NCI-H187 (cell line): Measurements from ENCODE around the gene INS.
"Not testable (repeated sequence)": the region's sequence is repeated elsewhere in the genome, so short reads cannot be mapped to it uniquely, and the experiment has no call there.

Experiments used
- DNase-seq, 2 experiments: peaks; one replicate each; lab custom pipeline; 2025; lab: John Stamatoyannopoulos, UW

The INS gene

DNA sequence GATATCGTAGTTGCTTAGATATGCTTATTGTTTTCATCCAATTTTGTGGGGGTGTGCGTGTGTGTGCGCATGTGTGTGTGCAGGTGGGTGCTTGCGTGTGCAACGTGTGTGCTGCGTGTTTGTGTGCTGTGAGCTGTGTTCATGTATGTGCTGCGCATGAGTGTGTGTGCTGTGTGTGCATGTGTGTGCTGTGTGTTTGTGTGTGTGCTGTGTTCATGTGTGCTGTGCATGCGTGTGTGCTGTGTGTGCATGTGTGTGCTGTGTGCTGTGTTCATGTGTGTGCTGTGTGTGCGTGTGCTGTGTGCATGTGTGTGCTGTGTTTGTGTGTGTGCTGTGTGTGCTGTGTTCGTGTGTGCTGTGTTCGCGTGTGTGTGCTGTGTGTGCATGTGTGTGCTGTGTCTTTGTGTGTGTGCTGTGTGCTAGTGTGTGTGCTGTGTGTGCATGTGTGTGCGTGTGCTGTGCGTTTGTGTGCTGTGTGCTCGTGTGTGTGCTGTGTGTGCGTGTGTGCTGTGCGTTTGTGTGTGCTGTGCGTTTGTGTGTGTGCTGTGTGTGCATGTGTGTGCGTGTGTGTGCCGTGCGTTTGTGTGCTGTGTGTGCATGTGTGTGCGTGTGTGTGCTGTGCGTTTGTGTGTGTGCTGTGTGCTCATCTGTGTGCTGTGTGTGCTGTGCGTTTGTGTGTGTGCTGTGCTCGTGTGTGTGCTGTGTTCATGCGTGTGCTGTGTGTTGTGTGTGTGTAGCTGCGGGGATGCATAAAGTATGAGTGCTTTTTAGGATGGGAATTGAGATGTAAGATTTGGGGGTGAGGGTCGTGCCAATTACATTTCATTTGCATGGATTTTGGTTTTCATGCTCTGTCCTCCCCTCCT lies 29.4 kb downstream of the INS start:
- no peak for DNase-seq

DNA sequence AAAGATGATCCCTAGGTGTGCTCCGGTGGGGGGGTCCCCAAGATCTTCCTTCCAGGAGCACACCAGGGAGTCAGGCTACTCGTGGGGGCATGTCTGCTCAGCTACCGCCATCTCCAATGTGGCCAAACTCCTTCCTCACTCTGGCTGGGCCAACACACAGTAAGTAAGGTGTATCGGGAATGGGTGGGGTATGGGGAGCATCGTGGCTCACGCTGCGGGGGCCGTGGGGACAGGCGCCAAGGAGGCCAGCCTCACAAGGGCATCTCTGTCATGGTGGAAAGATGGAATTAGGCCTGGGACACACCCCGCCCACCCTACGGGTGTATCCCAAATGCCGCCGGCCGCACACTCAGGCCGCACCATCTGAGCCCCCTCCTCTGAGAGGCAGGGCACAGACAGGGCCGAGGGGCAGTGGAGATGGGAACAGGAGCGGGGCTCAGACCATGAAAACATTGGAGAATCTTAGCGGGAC lies 30.1 kb downstream of the INS start:
- DNase-seq, result no peak

GRCh38 chr11:2129699-2130366 lies 31.2 kb downstream of the INS start:
- no peak for DNase-seq

DNA sequence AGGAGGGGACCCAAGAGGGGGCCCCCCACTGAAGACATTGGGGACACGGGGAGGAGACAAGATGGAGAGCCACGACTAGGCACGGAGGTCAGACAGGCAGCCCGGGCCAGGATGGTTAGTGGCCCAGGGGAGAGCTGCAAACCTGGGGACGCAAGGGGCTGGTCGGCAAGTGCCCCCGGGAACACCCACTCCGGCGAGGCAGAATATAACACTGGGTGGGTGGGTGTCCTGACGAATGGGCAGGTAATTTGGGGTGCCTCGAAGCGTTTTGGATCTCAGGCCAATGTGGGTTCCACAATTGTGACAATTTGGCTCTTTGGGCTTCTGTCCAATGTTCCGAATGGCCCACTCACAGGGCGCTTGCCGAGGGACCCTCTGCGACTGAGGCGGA lies 31.7 kb downstream of the INS start:
- no peak for DNase-seq

DNA sequence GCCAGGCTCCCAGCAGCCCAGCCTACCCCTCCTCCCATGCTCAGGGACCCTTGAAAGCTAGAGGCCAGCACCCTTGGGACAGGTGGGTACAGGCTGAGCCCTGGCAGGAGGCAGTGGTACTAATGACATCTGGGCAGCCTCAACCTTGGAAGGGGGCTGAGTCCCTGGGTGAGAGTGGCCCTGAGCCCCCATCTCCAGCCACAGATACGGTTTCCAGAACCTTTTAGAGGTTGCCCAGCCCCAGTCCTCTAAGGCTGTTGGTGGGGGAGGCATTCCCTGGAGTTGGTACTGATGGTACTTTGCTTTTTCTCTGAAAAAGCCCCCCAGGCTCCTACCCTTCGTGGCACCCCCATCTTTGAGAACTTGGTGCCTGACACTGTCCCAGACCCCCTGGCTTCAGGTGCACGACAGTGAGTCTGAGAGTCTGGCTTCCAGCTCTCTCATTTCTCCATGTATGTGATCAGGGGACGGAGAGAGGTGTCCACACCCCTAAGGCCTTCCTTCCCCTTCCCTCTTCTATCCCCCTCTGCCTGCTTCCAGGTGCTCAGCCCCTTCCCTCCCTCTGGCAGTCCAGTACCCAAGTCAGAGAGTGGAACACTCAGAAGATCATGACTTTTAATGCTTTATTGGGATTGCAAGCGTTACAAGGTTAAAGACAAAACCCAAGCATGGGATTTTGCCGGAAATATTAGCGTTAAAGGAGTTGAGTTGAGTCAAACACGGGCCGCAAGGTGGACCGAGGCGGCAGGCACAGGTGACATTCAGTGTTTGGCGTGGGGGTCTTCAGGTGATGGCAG lies 32.3 kb downstream of the INS start:
- DNase-seq, result no peak

DNA sequence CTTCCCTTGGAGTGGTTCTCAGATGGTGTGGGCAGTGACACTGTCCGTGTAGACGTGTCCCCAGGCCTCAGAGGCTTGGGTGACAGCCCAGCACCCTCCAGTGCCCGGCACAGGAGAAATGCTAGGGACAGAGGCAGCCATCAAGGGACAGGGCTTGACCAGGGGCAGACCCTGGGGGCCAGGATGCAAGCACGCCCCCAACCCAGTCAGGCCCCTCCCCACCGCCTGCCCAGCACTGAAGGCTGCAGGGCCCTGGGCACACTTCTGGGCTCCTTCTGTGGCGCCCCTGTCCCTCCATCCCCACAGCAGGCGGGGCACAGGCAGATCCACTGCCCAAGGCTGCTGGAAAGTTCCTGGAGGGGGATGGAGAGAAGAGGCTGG lies 32.9 kb downstream of the INS start:
- DNase-seq, result no peak

GRCh38 chr11:2127482-2128129 lies 33.4 kb downstream of the INS start:
- DNase-seq, result no peak

- no peak for DNase-seq
Measured at GRCh38 chr11:2126520-2127085, 34.4 kb downstream of the INS start.

GRCh38 chr11:2124736-2125484 lies 36.1 kb downstream of the INS start:
- DNase-seq, result not testable (repeated sequence)

DNA sequence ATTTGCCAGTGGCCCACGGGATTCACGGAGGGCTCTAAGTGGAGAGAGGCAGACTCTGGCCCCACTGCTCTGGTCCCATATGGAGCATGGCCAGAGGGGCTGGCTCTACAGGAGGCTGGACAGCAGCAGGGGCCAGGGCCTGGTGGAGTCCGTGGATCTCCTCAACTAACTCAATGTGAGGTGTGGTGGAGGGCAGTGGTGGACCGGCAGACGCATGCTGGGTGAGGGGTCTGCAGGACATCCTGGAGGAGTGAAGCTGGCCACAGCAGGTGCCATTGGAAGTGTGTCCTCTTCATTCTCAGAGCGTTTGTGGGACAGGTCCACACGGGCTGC lies 37.4 kb downstream of the INS start:
- no peak for DNase-seq

GRCh38 chr11:2122907-2123627 lies 37.9 kb downstream of the INS start:
- DNase-seq, result no peak

- no peak for DNase-seq
Measured at GRCh38 chr11:2122222-2122906, 38.6 kb downstream of the INS start.

DNA sequence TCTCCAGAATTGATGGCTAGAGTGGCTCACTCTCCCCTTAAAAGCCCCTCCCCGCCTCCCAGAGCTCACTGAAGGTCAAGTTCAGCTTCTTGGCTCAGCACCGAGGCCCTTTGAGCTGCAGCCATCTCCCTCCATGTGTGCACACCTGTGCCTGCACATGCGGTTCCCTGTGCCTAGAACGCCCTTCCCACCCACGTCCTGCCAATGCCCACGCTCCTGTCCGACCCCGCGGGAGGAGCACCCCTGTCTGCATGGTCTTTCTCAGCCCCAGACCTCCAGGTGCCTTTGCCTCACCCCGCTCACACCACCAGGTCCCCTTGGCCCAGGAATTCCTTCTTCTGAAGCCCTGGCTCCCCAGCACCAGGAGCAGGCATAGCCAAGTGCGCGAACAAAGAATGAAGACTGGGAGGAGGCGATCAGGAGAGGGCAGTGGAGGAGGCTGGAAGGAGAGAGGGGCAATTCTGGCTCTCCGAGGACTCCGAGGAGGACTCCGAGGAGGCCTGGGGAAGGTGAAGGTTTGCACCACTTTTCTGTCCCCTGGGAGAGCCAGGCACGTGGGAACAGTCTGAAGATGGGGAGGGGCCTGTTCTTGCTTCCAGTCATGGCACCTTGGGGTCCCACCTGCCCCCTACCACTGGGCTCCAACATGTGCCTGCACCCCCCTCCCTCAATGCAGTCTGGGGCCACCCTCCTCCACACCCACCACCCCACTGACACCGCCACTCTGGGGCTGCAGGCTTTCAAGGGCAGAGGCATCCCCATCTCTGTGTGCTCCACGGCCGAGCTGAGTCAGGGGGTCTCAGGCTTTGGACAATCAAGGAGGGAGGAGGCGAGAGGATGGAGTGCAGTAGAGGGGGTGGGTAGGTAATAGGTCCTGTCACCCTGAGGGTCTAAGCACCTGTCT lies 39.5 kb downstream of the INS start:
- DNase-seq, result no peak

DNA sequence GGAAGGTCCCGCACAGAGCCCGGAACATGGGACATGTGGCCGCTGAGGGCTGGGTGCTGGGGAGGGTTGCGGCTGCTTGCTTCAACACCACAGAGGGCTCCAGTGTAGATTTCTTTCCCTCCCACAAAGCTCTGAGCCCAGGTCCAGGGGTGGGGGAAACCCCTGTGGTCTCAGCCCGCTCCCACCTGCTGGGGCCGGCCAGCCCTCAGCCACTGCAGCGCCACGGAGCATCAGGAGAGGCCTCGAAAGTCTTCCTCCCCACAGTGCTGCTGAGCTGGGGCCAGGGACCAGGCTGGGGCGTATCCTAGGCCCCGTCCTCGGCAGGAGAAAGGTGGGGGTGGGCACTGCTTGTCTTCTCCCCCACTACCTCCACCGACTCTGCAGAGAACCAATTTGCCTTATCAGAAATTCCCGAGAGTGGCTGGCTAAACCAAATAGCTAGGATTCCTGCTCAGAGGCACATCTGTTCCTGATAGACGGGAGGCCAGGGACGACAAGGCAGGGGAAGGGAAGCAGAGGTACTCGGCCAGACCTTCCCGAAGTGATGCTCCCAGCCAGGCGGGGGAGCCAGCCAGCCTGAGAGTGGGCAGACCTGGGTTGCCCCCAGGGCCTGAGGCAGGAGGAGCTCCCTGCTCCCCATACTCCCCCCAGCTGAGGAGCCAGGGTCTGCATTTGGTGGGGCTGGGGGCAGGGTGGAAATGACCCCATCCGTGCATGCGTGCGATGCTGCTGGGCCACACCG lies 40.5 kb downstream of the INS start:
- DNase-seq, result no peak

DNA sequence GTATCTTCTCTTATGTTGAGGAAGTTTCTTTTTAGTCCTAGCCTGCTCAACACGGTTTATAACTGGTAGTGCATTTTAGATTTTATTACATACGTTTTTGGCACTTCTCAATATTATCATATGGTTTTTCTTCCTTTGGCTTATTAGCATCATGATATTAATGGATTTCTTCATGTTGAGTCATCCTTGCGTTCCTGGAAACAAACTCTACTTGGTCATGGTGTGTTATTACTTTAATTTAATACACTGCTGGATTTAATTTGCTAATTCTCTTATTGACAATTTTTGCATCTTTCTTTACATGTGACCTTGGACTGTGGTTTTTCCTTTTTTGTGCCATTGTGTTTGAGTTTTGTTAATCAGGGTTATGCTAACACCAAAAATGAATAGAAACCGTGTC lies 42.3 kb downstream of the INS start:
- no peak for DNase-seq

DNA sequence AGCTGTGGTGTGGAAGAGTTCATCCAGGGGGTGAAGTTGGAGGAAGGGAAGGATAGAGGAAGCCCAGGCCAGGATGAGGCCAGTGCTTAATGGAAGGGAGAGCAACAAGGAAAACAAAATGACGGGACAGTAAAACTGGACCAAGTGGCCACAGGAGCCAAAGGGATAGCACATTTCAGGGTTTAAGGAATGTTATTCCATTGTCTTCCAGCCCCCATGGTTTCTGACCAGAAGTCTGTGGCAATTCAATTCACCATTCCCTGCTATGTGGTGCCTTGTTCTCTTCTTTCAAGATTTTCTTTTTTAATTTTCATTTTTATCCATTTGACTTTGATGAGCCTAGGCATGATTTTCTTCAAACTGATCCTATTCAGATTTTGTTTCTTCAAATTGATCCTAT lies 44.3 kb downstream of the INS start:
- DNase-seq, result no peak

DNA sequence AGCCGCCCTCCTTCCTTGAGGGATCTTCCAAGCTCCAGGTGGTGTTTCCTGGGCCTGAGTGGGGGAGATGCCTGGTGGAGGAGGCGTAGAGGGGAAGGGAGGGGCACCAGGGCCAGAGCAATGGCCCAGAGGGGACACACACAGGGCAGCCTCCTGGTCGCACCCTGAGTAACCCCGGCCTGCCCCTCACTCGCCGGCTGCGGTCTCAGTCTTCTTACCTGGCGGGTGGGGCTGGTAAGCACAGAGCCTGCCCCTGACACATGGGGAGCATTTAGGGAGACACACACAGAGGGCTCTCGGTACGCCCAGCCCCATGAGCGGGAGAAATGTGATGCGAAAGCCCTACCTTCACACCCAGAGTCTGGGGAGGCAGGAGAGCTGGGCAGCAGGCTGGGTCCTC lies 45.7 kb downstream of the INS start:
- no peak for DNase-seq
